Activated T-helper 17 cell treated with anti-CD3 and anti-CD28 coated beads, Interleukin-2, amount 50 U/mL, for 72 hours (primary cell): Measurements from ENCODE around the gene CORO2B. TPM values are rescaled to one million over a fixed set of nuclear protein-coding genes. Genes with fewer than 3 reads are reported as not detected.
"Not testable (repeated sequence)": the region's sequence is repeated elsewhere in the genome, so short reads cannot be mapped to it uniquely, and the experiment has no call there.

Experiments
- ATAC-seq: fragments of 150-1000 bp; cut with Tn5 transposase; replicated peaks from 2 replicates; pipeline ENCODE4 v1.10.0; 2021; ENCODE audit warnings: mild to moderate bottlenecking, moderate library complexity
- H3K27ac Mint-ChIP-seq: one replicate; pipeline ENCODE4 v1.8.0; 2022; ENCODE audit warnings: mixed read lengths
- H3K27me3 Mint-ChIP-seq: one replicate; pipeline ENCODE4 v1.8.0; 2022; ENCODE audit warnings: mixed read lengths
- H3K36me3 Mint-ChIP-seq: one replicate; pipeline ENCODE4 v1.8.0; 2022; ENCODE audit warnings: low read depth, mild to moderate bottlenecking, mixed read lengths
- H3K4me1 Mint-ChIP-seq: one replicate; pipeline ENCODE4 v1.8.0; 2022; ENCODE audit warnings: mixed read lengths
- H3K4me3 Mint-ChIP-seq: one replicate; pipeline ENCODE4 v1.8.0; 2022; ENCODE audit warnings: mild to moderate bottlenecking, mixed read lengths
- H3K9me3 Mint-ChIP-seq: one replicate; pipeline ENCODE4 v1.8.0; 2022; ENCODE audit warnings: mixed read lengths
- total RNA-seq, 2 donors: library from RNA; stranded (reverse); gene quantifications; one replicate each; pipeline ENCODE4 v1.2.3, GENCODE V29; 2022

The CORO2B gene
- total RNA-seq, 2 donors from 2014 or later: 0.26 TPM; not detected in 1

- ATAC-seq: no peak
- Mint-ChIP-seq H3K4me3 (no peak overlapping the region), H3K36me3 (no peaks in the 10 kb centered on the region)
Measured at GRCh38 chr15:68730976-68731897, 152.4 kb downstream of the CORO2B start.

DNA sequence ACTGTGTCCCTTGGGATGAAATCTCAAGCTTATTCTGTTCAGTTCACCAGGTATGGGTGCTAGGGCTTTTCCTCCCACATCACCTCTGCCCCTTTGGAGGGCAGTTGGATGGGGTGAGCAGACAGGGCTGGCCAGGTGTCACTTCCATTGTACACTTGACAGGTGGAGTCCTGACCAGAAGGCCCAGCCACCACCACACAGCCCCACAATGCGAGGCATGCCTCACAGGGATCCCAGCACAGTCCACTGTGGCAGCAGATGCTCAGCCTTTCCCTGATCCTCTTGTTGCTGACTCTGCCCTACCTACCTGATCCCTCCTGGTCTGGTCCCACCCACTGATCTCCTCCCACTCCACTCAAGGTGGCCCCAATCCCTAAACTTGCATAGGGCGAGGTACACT lies 153.7 kb downstream of the CORO2B start:
- Mint-ChIP-seq H3K4me1 (peaks cover 4% of the 10 kb centered on the region), H3K4me3 (no peak overlapping the region), H3K27ac (no peak overlapping the region), H3K36me3 (no peaks in the 10 kb centered on the region), H3K9me3 (no peaks in the 10 kb centered on the region), H3K27me3 (no peaks in the 10 kb centered on the region)
- no peak for ATAC-seq

More at GRCh38 chr15:68730976-68731897, 152.4 kb downstream of the CORO2B start:
- Mint-ChIP-seq H3K27me3 (no peaks in the 10 kb centered on the region), H3K9me3 (no peaks in the 10 kb centered on the region), H3K4me1 (peaks cover 4% of the 10 kb centered on the region), H3K27ac (no peak overlapping the region)

GRCh38 chr15:68733666-68734065 lies 154.9 kb downstream of the CORO2B start:
- Mint-ChIP-seq H3K4me1 (peaks cover 4% of the 10 kb centered on the region), H3K4me3 (no peak overlapping the region), H3K36me3 (no peaks in the 10 kb centered on the region), H3K27ac (no peak overlapping the region), H3K27me3 (no peaks in the 10 kb centered on the region), H3K9me3 (no peaks in the 10 kb centered on the region)
- no peak for ATAC-seq

- no peaks in the 10 kb centered on the region for H3K9me3 Mint-ChIP-seq
- peaks cover 4% of the 10 kb centered on the region for H3K4me1 Mint-ChIP-seq
- ATAC-seq: no peak
- H3K27me3 Mint-ChIP-seq: no peaks in the 10 kb centered on the region
- H3K36me3 Mint-ChIP-seq: no peaks in the 10 kb centered on the region
- no peak overlapping the region for H3K4me3 Mint-ChIP-seq
- no peak overlapping the region for H3K27ac Mint-ChIP-seq
Measured at GRCh38 chr15:68734352-68734751, 155.6 kb downstream of the CORO2B start.

- H3K36me3 Mint-ChIP-seq: no peaks in the 10 kb centered on the region
- H3K4me3 Mint-ChIP-seq: no peak overlapping the region
- no peaks in the 10 kb centered on the region for H3K9me3 Mint-ChIP-seq
- H3K4me1 Mint-ChIP-seq: peaks cover 4% of the 10 kb centered on the region
- no peak overlapping the region for H3K27ac Mint-ChIP-seq
- no peak for ATAC-seq
- peaks cover 3% of the 10 kb centered on the region for H3K27me3 Mint-ChIP-seq
Measured at GRCh38 chr15:68734881-68735280, 156.1 kb downstream of the CORO2B start.

GRCh38 chr15:68735610-68736009 lies 156.8 kb downstream of the CORO2B start:
- Mint-ChIP-seq H3K9me3 (no peaks in the 10 kb centered on the region), H3K27me3 (peaks cover 3% of the 10 kb centered on the region), H3K4me1 (peaks cover 4% of the 10 kb centered on the region), H3K27ac (no peak overlapping the region), H3K36me3 (no peaks in the 10 kb centered on the region), H3K4me3 (no peak overlapping the region)
- ATAC-seq: no peak

- Mint-ChIP-seq H3K36me3 (no peaks in the 10 kb centered on the region), H3K9me3 (no peaks in the 10 kb centered on the region)
- no peak for ATAC-seq
Measured at GRCh38 chr15:68739390-68740080, 160.7 kb downstream of the CORO2B start.

GRCh38 chr15:68743256-68743655 lies 164.5 kb downstream of the CORO2B start:
- Mint-ChIP-seq H3K27ac (no peak overlapping the region), H3K4me3 (no peak overlapping the region), H3K4me1 (no peaks in the 10 kb centered on the region), H3K27me3 (peaks cover 3% of the 10 kb centered on the region), H3K9me3 (no peaks in the 10 kb centered on the region), H3K36me3 (no peaks in the 10 kb centered on the region)
- ATAC-seq: no peak

More at GRCh38 chr15:68739390-68740080, 160.7 kb downstream of the CORO2B start:
- no peaks in the 10 kb centered on the region for H3K4me1 Mint-ChIP-seq
- no peak overlapping the region for H3K27ac Mint-ChIP-seq
- peaks cover 3% of the 10 kb centered on the region for H3K27me3 Mint-ChIP-seq
- H3K4me3 Mint-ChIP-seq: no peak overlapping the region

DNA sequence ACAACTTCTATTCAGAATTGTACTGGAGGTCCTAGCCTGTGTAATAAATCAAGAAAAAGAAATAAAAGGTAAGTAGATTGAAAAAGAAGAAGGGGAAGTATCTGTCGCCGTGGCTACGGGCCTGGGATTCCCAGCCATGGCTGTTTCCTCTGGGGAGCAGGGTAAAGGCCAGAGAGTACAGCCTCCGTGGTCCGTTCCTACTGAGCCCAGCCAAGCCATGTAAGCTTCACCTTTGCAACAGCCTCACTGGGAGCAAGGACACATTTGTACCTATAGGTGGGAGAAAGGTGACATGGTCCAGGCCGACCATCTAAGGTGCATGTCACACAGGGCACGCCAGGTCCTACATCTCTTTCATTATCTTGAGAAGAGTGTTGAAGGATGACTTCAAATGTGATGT lies 170.6 kb downstream of the CORO2B start:
- no peaks in the 10 kb centered on the region for H3K27me3 Mint-ChIP-seq
- no peak overlapping the region for H3K27ac Mint-ChIP-seq
- no peaks in the 10 kb centered on the region for H3K36me3 Mint-ChIP-seq
- H3K9me3 Mint-ChIP-seq: no peaks in the 10 kb centered on the region
- no peak overlapping the region for H3K4me3 Mint-ChIP-seq
- ATAC-seq: no peak
- no peaks in the 10 kb centered on the region for H3K4me1 Mint-ChIP-seq

DNA sequence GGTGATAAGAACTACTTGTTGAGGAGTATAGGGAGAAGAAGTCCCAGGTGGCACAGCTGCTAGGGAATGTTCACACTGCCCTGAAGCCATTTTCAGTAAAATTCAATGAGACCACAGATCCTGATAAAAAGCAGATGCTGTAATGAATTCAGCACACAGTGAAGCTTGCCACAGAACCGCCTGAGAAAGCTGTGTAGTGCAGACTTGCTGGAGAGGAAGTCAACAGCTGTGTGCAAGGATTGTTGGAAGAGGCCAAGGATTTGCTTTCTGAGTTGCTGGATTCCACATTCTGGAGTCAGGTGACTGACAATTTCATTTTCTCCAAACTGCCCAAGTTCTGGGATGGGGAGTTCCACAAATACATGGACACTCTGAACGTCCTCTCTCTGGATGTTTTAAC lies 171.0 kb downstream of the CORO2B start:
- H3K9me3 Mint-ChIP-seq: no peaks in the 10 kb centered on the region
- H3K27ac Mint-ChIP-seq: no peak overlapping the region
- peaks cover 2% of the 10 kb centered on the region for H3K4me1 Mint-ChIP-seq
- no peaks in the 10 kb centered on the region for H3K27me3 Mint-ChIP-seq
- H3K4me3 Mint-ChIP-seq: no peak overlapping the region
- no peak for ATAC-seq
- no peaks in the 10 kb centered on the region for H3K36me3 Mint-ChIP-seq

DNA sequence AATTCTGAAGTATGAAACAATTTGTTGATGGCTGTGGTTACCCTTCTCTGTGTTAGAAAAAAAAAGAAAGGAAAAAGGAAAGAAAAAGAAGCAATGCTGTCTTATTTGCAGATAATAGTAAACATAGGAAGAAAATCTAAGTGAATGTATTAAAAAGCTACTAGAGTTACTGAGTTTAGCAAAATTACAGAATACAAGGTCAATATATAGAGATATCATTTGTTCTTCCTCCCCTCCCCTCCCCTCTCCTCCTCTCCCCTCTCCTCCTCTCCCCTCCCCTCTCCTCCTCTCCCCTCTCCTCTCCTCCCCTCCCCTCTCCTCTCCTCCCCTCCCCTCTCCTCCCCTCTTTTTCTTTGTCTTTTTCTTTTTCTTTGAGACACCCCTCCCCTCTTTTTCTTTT lies 172.8 kb downstream of the CORO2B start:
- H3K27ac Mint-ChIP-seq: no peak overlapping the region
- H3K27me3 Mint-ChIP-seq: no peaks in the 10 kb centered on the region
- no peaks in the 10 kb centered on the region for H3K9me3 Mint-ChIP-seq
- no peak overlapping the region for H3K4me3 Mint-ChIP-seq
- peaks cover 3% of the 10 kb centered on the region for H3K4me1 Mint-ChIP-seq
- no peak for ATAC-seq
- H3K36me3 Mint-ChIP-seq: no peaks in the 10 kb centered on the region

DNA sequence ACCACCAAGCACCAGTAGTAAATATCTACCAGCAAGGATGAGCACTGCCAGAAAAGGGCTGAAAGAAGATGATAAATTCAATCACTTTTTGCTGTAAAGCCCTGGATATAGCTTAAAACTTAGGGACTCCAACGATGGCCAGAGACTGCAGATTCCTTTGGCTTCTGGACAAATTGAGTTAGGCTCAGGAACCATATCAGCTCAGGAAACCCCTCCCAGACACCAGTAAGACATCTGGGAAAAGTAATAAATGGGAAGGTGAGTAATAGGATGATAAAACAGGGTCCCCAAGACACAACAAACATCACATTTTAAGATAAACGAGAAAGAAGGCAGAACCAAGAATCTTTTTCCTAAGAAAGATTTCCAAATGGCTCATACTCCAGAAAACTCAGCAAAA lies 176.9 kb downstream of the CORO2B start:
- H3K9me3 Mint-ChIP-seq: no peaks in the 10 kb centered on the region
- peaks cover 10% of the 10 kb centered on the region for H3K27me3 Mint-ChIP-seq
- ATAC-seq: no peak
- no peak overlapping the region for H3K27ac Mint-ChIP-seq
- H3K4me3 Mint-ChIP-seq: no peak overlapping the region
- H3K36me3 Mint-ChIP-seq: no peaks in the 10 kb centered on the region
- peaks cover 3% of the 10 kb centered on the region for H3K4me1 Mint-ChIP-seq

DNA sequence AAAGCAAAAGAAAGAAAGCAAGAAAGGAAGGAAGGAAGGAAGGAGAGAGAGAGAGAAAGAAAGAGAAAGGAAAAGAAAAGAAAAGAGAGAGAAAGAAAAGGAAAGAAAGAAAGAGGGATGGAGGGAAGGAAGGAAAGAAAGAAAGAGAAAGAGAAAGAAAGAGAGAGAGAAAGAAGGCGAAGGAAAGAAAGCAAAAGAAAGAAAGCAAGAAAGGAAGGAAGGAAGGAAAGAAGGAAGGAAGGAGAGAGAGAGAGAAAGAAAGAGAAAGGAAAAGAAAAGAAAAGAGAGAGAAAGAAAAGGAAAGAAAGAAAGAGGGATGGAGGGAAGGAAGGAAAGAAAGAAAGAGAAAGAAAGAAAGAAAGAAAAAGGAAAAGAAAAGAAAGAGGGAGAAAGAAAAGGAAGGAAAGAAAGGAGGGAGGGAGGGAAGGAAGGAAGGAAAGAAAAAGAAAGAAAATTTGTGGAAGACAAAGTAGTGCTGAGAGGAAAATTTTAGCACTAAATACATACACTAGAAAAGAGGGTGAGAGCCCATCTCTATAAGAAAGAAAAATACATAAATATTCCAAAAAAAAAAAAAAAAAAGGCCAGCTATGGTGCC lies 181.3 kb downstream of the CORO2B start:
- ATAC-seq, H3K4me3 Mint-ChIP-seq, H3K9me3 Mint-ChIP-seq, H3K4me1 Mint-ChIP-seq, H3K27ac Mint-ChIP-seq, H3K36me3 Mint-ChIP-seq: not testable (repeated sequence)
- H3K27me3 Mint-ChIP-seq: peaks cover 14% of the 10 kb centered on the region

- Mint-ChIP-seq H3K4me1 (no peaks in the 10 kb centered on the region), H3K9me3 (no peaks in the 10 kb centered on the region), H3K27ac (no peak overlapping the region), H3K36me3 (no peaks in the 10 kb centered on the region), H3K4me3 (no peak overlapping the region), H3K27me3 (peaks cover 16% of the 10 kb centered on the region)
- ATAC-seq: no peak
Measured at GRCh38 chr15:68763063-68763462, 184.3 kb downstream of the CORO2B start.

- Mint-ChIP-seq H3K27me3 (peaks cover 13% of the 10 kb centered on the region), H3K9me3 (no peaks in the 10 kb centered on the region), H3K4me1 (no peaks in the 10 kb centered on the region), H3K27ac (no peak overlapping the region), H3K4me3 (no peak overlapping the region), H3K36me3 (no peaks in the 10 kb centered on the region)
- ATAC-seq: no peak
Measured at GRCh38 chr15:68764090-68764489, 185.3 kb downstream of the CORO2B start.
